GM12892 (cell line): ENCODE measurements around the gene CACNG8.

Source experiments
- POLR2A ChIP-seq: IDR thresholded peaks from 2 replicates; pipeline ENCODE4 v1.6.1; 2011; ENCODE audit warnings: low read depth, low read length, control low read depth
- POLR2AphosphoS5 ChIP-seq: IDR thresholded peaks from 2 replicates; pipeline ENCODE4 v1.6.1; 2011; ENCODE audit warnings: low read depth, low read length, control low read depth

- TF ChIP-seq POLR2A (no peak), POLR2AphosphoS5 (no peak)
Observed at GRCh38 chr19:53971673-53972072, 8.9 kb downstream of the CACNG8 start.
